ENCODE measurements around the gene ATP6V1A. TPM values are rescaled to one million over a fixed set of nuclear protein-coding genes. Genes with fewer than 3 reads are reported as not detected.

ATP6V1A gene
- polyA plus RNA-seq, 3 donors: 35.1 to 295 (median 254) TPM

- Mint-ChIP-seq H3K36me3 (peaks cover 21 to 26% of the 10 kb centered on the region in 2 donors), H3K27me3 (ENCODE audit: low read depth in 3 of 3) (peaks cover 6 to 9% (median 6%) of the 10 kb centered on the region in 3 donors), H3K9me3 (no peaks in the 10 kb centered on the region), H3K4me1 (peaks cover 2% of the 10 kb centered on the region), H3K27ac (no peak overlapping the region), H3K4me3 (no peak overlapping the region)
- Histone ChIP-seq H3K4me1 (ENCODE audit: control insufficient read depth in 1 of 2, insufficient read depth in 2 of 2, low read length in 2 of 2) (no peaks in the 10 kb centered on the region), H2AFZ (ENCODE audit: insufficient read depth, low read depth, low read length, poor library complexity, severe bottlenecking) (no peak overlapping the region), H3K36me3 (replicated peaks in 1 of 2; ENCODE audit: control insufficient read depth in 1 of 2, insufficient read depth in 2 of 2, low read length in 2 of 2) (peaks cover 7 to 34% of the 10 kb centered on the region in 2 donors), H3K9ac (ENCODE audit: insufficient read depth, low read length, poor library complexity, severe bottlenecking) (no peak overlapping the region), H3K27me3 (ENCODE audit: control insufficient read depth in 2 of 2, insufficient read depth in 2 of 2, low read length in 2 of 2) (peaks cover 0 to 3% of the 10 kb centered on the region in 2 donors), H3K4me2 (replicated peaks; ENCODE audit: extremely low read depth, low read length, poor library complexity, severe bottlenecking) (no peak overlapping the region), H4K20me1 (ENCODE audit: insufficient read depth, low read length) (no peaks in the 10 kb centered on the region), H3K4me3 (replicated peaks in 1 of 3; ENCODE audit: low read depth in 2 of 3, low read length in 3 of 3) (no peak overlapping the region), H3K27ac (ENCODE audit: low read depth in 1 of 2, low read length in 2 of 2) (no peak overlapping the region), H3K79me2 (ENCODE audit: insufficient read depth, low read length) (no peaks in the 10 kb centered on the region), H3K9me3 (replicated peaks in 1 of 2; ENCODE audit: control insufficient read depth in 1 of 2, insufficient read depth in 1 of 2, low read length in 2 of 2) (no peaks in the 10 kb centered on the region)
- intact Hi-C loops (cut with micrococcal nuclease): no loop called here
- no peak for TF ChIP-seq CTCF (IDR thresholded peaks at IDR 0.05)
- WGBS (ENCODE audit: insufficient coverage): no CpG with 5 or more reads among the region's 1 CpG
- no peak for DNase-seq
These were observed 32.1 kb upstream of the ATP6V1A start for GRCh38 chr3:113714702-113715101.

DNA sequence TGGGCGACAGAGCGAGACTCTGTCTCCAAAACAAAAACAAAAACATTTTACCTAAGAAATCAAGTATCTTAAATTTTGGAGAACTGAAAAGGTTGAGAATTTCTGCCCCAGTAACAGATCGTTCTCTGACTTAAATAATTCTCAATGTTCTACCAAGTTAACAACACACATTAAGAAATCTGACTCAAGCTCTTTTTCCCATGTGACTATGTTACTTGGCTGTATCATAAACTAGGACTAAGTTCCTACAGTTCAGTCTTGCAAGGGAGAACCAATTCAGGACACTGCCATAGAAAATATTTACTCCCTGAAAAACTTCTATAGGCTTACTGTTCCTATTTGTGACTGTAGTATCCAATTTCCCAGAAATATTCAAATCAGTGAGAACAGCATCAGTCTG lies 29.5 kb upstream of the ATP6V1A start:
- Mint-ChIP-seq H3K4me3 (no peak overlapping the region), H3K27ac (no peak overlapping the region), H3K27me3 (ENCODE audit: low read depth in 3 of 3) (peaks cover 3 to 9% (median 4%) of the 10 kb centered on the region in 3 donors), H3K36me3 (peaks cover 46 to 52% of the 10 kb centered on the region in 2 donors), H3K4me1 (peaks cover 8% of the 10 kb centered on the region), H3K9me3 (no peaks in the 10 kb centered on the region)
- H3K4me2 ChIP-seq (replicated peaks; ENCODE audit: extremely low read depth, low read length, poor library complexity, severe bottlenecking): no peak overlapping the region
- no peaks in the 10 kb centered on the region for H4K20me1 ChIP-seq (ENCODE audit: insufficient read depth, low read length)
- no peaks in the 10 kb centered on the region for H3K79me2 ChIP-seq (ENCODE audit: insufficient read depth, low read length)
- H3K9ac ChIP-seq (ENCODE audit: insufficient read depth, low read length, poor library complexity, severe bottlenecking): no peak overlapping the region
- WGBS (ENCODE audit: insufficient coverage): 100% methylated on average over 1 of the region's 3 CpGs
- no peaks in the 10 kb centered on the region for H3K4me1 ChIP-seq (ENCODE audit: control insufficient read depth in 1 of 2, insufficient read depth in 2 of 2, low read length in 2 of 2)
- no peak overlapping the region for H3K27ac ChIP-seq (ENCODE audit: low read depth in 1 of 2, low read length in 2 of 2)
- no peak for TF ChIP-seq CTCF (IDR thresholded peaks at IDR 0.05)
- peaks cover 29 to 60% of the 10 kb centered on the region in 2 donors for H3K36me3 ChIP-seq (replicated peaks in 1 of 2; ENCODE audit: control insufficient read depth in 1 of 2, insufficient read depth in 2 of 2, low read length in 2 of 2)
- H3K9me3 ChIP-seq (replicated peaks in 1 of 2; ENCODE audit: control insufficient read depth in 1 of 2, insufficient read depth in 1 of 2, low read length in 2 of 2): no peaks in the 10 kb centered on the region
- no peak overlapping the region for H2AFZ ChIP-seq (ENCODE audit: insufficient read depth, low read depth, low read length, poor library complexity, severe bottlenecking)
- no peak for DNase-seq
- H3K27me3 ChIP-seq (ENCODE audit: control insufficient read depth in 2 of 2, insufficient read depth in 2 of 2, low read length in 2 of 2): no peaks in the 10 kb centered on the region
- no peak overlapping the region for H3K4me3 ChIP-seq (replicated peaks in 1 of 3; ENCODE audit: low read depth in 2 of 3, low read length in 3 of 3)
- intact Hi-C loops (cut with micrococcal nuclease): no loop called here
